HEK293T (cell line): Measurements from ENCODE around the gene IL4I1.

Experiments used
- CTCF ChIA-PET: fragments of 350-600 bp; formaldehyde crosslinking; extraction: SDS; loops from one replicate; lab custom pipeline; 2021; ENCODE audit warnings: antibody characterized with exemption, inconsistent platforms; lab: Yijun Ruan, JAX
- POLR2A ChIA-PET: fragments of 350-600 bp; formaldehyde crosslinking; extraction: SDS; loops from one replicate; lab custom pipeline; 2020; ENCODE audit warnings: antibody characterized with exemption, inconsistent platforms; lab: Yijun Ruan, JAX
- DNase-seq: peaks from one replicate; pipeline ENCODE4 v3.0.0; 2012; ENCODE audit warnings: mixed read lengths; ENCODE audit errors: extremely low spot score
- ARNT ChIP-seq: fragments of 450-650 bp; IDR thresholded peaks from 2 replicates; pipeline ENCODE4 v1.6.1; 2017; ENCODE audit warnings: mild to moderate bottlenecking
- BHLHE40 ChIP-seq: fragments of 450-650 bp; IDR thresholded peaks from 2 replicates; pipeline ENCODE4 v1.6.1; 2016; ENCODE audit warnings: mild to moderate bottlenecking, moderate library complexity, borderline replicate concordance
- CTBP1 ChIP-seq: fragments of 450-650 bp; IDR thresholded peaks from 2 replicates; pipeline ENCODE4 v1.6.1; 2016; ENCODE audit warnings: borderline replicate concordance
- ELF4 ChIP-seq: fragments of 450-650 bp; IDR thresholded peaks from 2 replicates; pipeline ENCODE4 v1.6.1; 2017; ENCODE audit warnings: antibody characterized with exemption
- FOXA1 ChIP-seq: fragments of 450-650 bp; IDR thresholded peaks from 2 replicates; pipeline ENCODE4 v1.6.1; 2016; ENCODE audit warnings: mild to moderate bottlenecking
- FOXK2 ChIP-seq: fragments of 450-650 bp; IDR thresholded peaks from 2 replicates; pipeline ENCODE4 v1.6.1; 2016; ENCODE audit warnings: mild to moderate bottlenecking
- FOXM1 ChIP-seq: fragments of 450-650 bp; IDR thresholded peaks from 2 replicates; pipeline ENCODE4 v1.6.1; 2017; ENCODE audit warnings: mild to moderate bottlenecking, borderline replicate concordance
- HDGF ChIP-seq: fragments of 450-650 bp; IDR thresholded peaks from 2 replicates; pipeline ENCODE4 v1.6.1; 2017; ENCODE audit warnings: antibody characterized with exemption, borderline replicate concordance
- L3MBTL2 ChIP-seq: fragments of 450-650 bp; conservative IDR thresholded peaks from 2 replicates; pipeline ENCODE4 v1.6.1; 2016; ENCODE audit warnings: mild to moderate bottlenecking
- LEF1 ChIP-seq: fragments of 450-650 bp; IDR thresholded peaks from 2 replicates; pipeline ENCODE4 v1.6.1; 2017; ENCODE audit warnings: mild to moderate bottlenecking, borderline replicate concordance
- NFRKB ChIP-seq: fragments of 450-650 bp; IDR thresholded peaks from 2 replicates; pipeline ENCODE4 v1.6.1; 2016; ENCODE audit warnings: mild to moderate bottlenecking, moderate library complexity
- PKNOX1 ChIP-seq: fragments of 450-650 bp; IDR thresholded peaks from 2 replicates; pipeline ENCODE4 v1.6.1; 2016
- SP1 ChIP-seq: fragments of 450-650 bp; IDR thresholded peaks from 2 replicates; pipeline ENCODE4 v1.6.1; 2017
- SUZ12 ChIP-seq: fragments of 450-650 bp; IDR thresholded peaks from 2 replicates; pipeline ENCODE4 v1.6.1; 2016; ENCODE audit warnings: mild to moderate bottlenecking
- TARDBP ChIP-seq: fragments of 450-650 bp; IDR thresholded peaks from 2 replicates; pipeline ENCODE4 v1.6.1; 2016
- ZNF384 ChIP-seq: fragments of 450-650 bp; IDR thresholded peaks from 2 replicates; pipeline ENCODE4 v1.6.1; 2016

IL4I1 gene

DNA sequence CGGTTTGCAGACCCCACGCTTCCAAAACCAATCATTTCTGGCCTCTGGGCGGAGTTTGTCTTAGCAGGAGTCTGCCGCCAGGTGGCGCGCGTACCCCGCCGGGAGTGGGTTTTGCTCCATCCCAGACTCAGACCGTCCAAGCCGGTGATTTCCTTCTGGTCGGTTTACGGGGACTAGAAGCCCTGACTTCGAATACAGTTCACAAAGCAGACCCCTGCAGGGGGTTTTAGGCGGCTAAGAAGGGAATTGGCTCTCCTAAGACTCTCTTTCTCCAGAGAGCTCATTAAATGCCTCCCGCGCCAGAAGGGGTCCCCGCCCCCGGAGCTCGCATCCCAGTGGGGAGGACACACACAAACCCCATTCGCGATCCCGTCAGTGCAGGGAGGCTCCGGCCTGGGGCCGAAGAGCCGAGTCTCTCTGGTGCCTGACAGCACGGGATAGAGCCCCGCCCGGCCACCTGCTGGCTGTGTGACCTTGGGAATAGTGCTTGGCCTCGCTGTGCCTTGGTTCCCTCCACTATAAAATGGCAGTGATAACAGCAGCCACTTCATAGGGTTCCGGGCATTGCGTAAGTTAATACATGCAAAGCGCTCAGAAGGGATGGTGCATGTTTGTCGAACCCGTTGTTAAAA lies 41.2 kb upstream of the IL4I1 start:
- TF ChIP-seq FOXM1 (no peak), L3MBTL2 (0 out of 2 replicates have a peak, but pooled peaks have one; percentile 12)
- CTCF ChIA-PET, result interaction anchor here (0.6 to 1.6 kb wide), 5 partner anchors 12 to 322 kb away, joined by 3 to 8 read pairs (median 4); no protein-coding TSS in a partner anchor
- POLR2A ChIA-PET, result no interaction called here
- peak; percentile 84 for DNase-seq

- POLR2A ChIA-PET, result no interaction called here
- TF ChIP-seq BHLHE40, result no peak
- no peak for TF ChIP-seq LEF1
- no peak for TF ChIP-seq SUZ12
- no peak for TF ChIP-seq ZNF384
- TF ChIP-seq FOXM1, result no peak
- TF ChIP-seq FOXA1, result no peak
- TF ChIP-seq NFRKB, result no peak
- TF ChIP-seq ARNT, result no peak
- TF ChIP-seq SP1, result no peak
- no peak for TF ChIP-seq CTBP1
- TF ChIP-seq ELF4, result no peak
- TF ChIP-seq HDGF, result no peak
- TF ChIP-seq TARDBP, result no peak
- TF ChIP-seq PKNOX1, result no peak
- TF ChIP-seq FOXK2, result no peak
- TF ChIP-seq L3MBTL2, result no peak
- DNase-seq, result no peak
- CTCF ChIA-PET, result no interaction called here
These were observed 39.9 kb upstream of the IL4I1 start for GRCh38 chr19:49936549-49936948.

GRCh38 chr19:49933643-49934042 lies 37.0 kb upstream of the IL4I1 start:
- POLR2A ChIA-PET, result no interaction called here

GRCh38 chr19:49932731-49933131 lies 36.0 kb upstream of the IL4I1 start:
- ChIA-PET POLR2A (no interaction called here), CTCF (no interaction called here)
- TF ChIP-seq BHLHE40 (no peak), FOXA1 (no peak), ARNT (no peak), NFRKB (no peak), L3MBTL2 (no peak), LEF1 (no peak), SUZ12 (no peak)
- no peak for DNase-seq

More at GRCh38 chr19:49933643-49934042, 37.0 kb upstream of the IL4I1 start:
- TF ChIP-seq BHLHE40 (no peak), FOXM1 (no peak), L3MBTL2 (no peak), FOXA1 (no peak), TARDBP (no peak), ZNF384 (no peak), NFRKB (no peak), HDGF (no peak), SP1 (no peak)
- CTCF ChIA-PET, result no interaction called here
- no peak for DNase-seq

DNA sequence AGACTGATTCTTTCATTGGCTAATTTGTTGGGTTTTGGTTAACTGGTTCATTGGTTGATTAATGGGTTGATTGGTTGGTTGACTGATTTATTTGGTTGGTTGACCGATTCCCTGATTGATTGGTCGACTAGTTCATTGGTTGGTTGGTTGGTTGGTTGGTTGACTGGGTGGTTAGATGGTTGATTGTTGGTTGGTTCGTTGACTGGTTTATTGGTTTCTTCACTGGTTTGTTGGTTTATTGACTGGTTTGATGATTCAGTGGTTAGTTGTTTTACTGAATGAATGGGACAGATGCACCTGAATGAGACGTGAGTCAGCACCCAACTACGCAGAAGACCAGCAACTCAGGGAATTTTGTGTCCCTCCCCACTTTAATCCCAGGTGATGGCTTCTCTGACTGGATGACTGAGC lies 35.4 kb upstream of the IL4I1 start:
- no peak for DNase-seq
- TF ChIP-seq ELF4 (no peak), PKNOX1 (peak; percentile 42; the same call in 1 of the 2 replicates)
- CTCF ChIA-PET, result no interaction called here
- POLR2A ChIA-PET, result no interaction called here

DNA sequence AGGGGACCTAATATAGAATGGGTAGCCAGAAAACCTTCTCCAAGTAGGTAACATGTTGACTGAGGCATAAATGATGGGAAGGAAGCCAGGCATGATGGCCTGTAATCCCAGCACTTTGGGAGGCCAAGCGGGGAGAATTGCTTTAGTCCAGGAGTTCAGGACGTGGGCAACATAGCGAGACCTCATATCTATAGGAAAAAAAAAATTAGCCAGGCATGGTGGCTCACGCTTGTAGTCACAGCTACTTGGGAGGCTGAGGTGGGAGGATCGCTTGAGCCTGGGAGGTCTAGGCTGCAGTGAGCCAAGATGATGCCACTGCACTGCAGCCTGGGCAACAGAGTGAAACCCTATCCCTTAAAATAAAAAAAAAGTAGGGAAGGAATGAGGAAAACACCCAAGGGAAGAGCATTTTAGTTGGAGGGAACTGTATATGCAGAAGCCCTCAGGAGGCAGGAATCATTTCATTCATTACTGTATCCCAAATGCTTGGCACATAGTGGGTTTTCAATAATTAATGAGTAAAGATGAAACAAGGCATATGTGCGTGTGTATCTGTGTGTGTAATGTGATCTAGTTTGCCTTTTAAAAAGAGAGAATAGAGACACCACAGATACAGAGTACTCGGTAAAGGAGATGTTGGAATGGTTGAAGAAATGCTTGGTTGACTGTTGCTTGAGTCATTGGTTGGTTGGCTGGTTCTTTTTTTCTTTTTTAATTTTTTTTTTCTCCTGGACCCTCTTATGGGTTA lies 34.8 kb upstream of the IL4I1 start:
- TF ChIP-seq TARDBP, result no peak
- no peak for TF ChIP-seq ELF4
- TF ChIP-seq FOXM1, result no peak
- TF ChIP-seq ZNF384, result no peak
- no peak for TF ChIP-seq L3MBTL2
- TF ChIP-seq CTBP1, result no peak
- no peak for TF ChIP-seq PKNOX1
- no peak for TF ChIP-seq ARNT
- no peak for TF ChIP-seq SUZ12
- no peak for TF ChIP-seq LEF1
- no peak for TF ChIP-seq HDGF
- no peak for TF ChIP-seq SP1
- no peak for TF ChIP-seq FOXK2
- POLR2A ChIA-PET, result no interaction called here
- CTCF ChIA-PET, result no interaction called here
- DNase-seq, result no peak
